ENCODE data around the gene AIFM1. TPM values are rescaled to one million over a fixed set of nuclear protein-coding genes. Genes with fewer than 3 reads are reported as not detected.

AIFM1 gene
- total RNA-seq, 1 donor from 2014 or later, result 30.8 TPM

- H3K27ac Mint-ChIP-seq, result peak overlapping the region; percentile 89
- ATAC-seq (ENCODE audit: low read depth) (no peak), DNase-seq (no peak)
- peaks cover 68% of the 10 kb centered on the region for H3K4me1 Mint-ChIP-seq
- intact Hi-C loops (cut with micrococcal nuclease), result no loop called here
- H3K9me3 Mint-ChIP-seq, result no peaks in the 10 kb centered on the region
- ChIA-PET POLR2A (interaction anchor here (0.6 to 4.3 kb wide), 3 partner anchors 25 to 190 kb away, joined by 3 to 35 read pairs (median 20); no protein-coding TSS in a partner anchor), CTCF (interaction anchor here (4.4 kb wide), 1 partner anchor 27 kb away, joined by 28 read pairs; the partner anchor contains the start of gene ELF4)
- peak overlapping the region; percentile 79 for H3K4me3 Mint-ChIP-seq
- H3K36me3 Mint-ChIP-seq (ENCODE audit: low read depth), result peaks cover 8% of the 10 kb centered on the region
- no peaks in the 10 kb centered on the region for H3K27me3 Mint-ChIP-seq
- no peak for TF ChIP-seq CTCF (IDR thresholded peaks at IDR 0.05)
Measured at GRCh38 chrX:130083107-130083490, 82.5 kb downstream of the AIFM1 start.

GRCh38 chrX:130082244-130083106, 83.2 kb downstream of the AIFM1 start:
- Mint-ChIP-seq H3K36me3 (ENCODE audit: low read depth) (peaks cover 8% of the 10 kb centered on the region), H3K9me3 (no peaks in the 10 kb centered on the region), H3K27ac (peak overlapping the region; percentile 88), H3K4me3 (peak overlapping the region; percentile 79), H3K4me1 (peaks cover 63% of the 10 kb centered on the region), H3K27me3 (no peaks in the 10 kb centered on the region)
- TF ChIP-seq CTCF (IDR thresholded peaks at IDR 0.05), result no peak
- DNase-seq (peak; percentile 31), ATAC-seq (ENCODE audit: low read depth) (peak; percentile 62)
- intact Hi-C loops (cut with micrococcal nuclease), result loop anchor here (1.0 kb wide), 2 partner anchors 27 to 38 kb away; no protein-coding TSS in a partner anchor
- CTCF ChIA-PET, result interaction anchor here (3.7 to 4.4 kb wide), 3 partner anchors 27 to 110 kb away, joined by 28 to 90 read pairs (median 80); partner anchors contain the start of gene ELF4
- POLR2A ChIA-PET, result interaction anchor here (0.6 to 2.7 kb wide), 7 partner anchors 9 to 88 kb away, joined by 3 to 20 read pairs (median 6); partner anchors contain the start of gene AIFM1

GRCh38 chrX:130081421-130082045, 84.1 kb downstream of the AIFM1 start:
- H3K36me3 Mint-ChIP-seq (ENCODE audit: low read depth), result peaks cover 13% of the 10 kb centered on the region
- no peak overlapping the region for H3K4me3 Mint-ChIP-seq
- H3K4me1 Mint-ChIP-seq, result peaks cover 57% of the 10 kb centered on the region
- TF ChIP-seq CTCF (IDR thresholded peaks at IDR 0.05), result no peak
- H3K27ac Mint-ChIP-seq, result peak overlapping the region; percentile 88
- ChIA-PET CTCF (interaction anchor here (1.1 to 4.4 kb wide), 6 partner anchors 16 to 111 kb away, joined by 4 to 90 read pairs (median 20); partner anchors contain the start of gene ELF4), POLR2A (interaction anchor here (0.6 to 2.7 kb wide), 7 partner anchors 10 to 89 kb away, joined by 3 to 20 read pairs (median 4); partner anchors contain the start of gene AIFM1)
- DNase-seq, result no peak
- H3K9me3 Mint-ChIP-seq, result no peaks in the 10 kb centered on the region
- H3K27me3 Mint-ChIP-seq, result no peaks in the 10 kb centered on the region
- ATAC-seq (ENCODE audit: low read depth), result no peak
- intact Hi-C loops (cut with micrococcal nuclease), result loop anchor here (1.0 kb wide), 2 partner anchors 28 to 39 kb away; no protein-coding TSS in a partner anchor

- CTCF ChIA-PET, result interaction anchor here (1.1 to 4.4 kb wide), 7 partner anchors 16 to 161 kb away, joined by 3 to 90 read pairs (median 11); partner anchors contain the start of gene ELF4
Measured at GRCh38 chrX:130080791-130081367, 84.8 kb downstream of the AIFM1 start.

More at GRCh38 chrX:130080791-130081367, 84.8 kb downstream of the AIFM1 start:
- peaks cover 14% of the 10 kb centered on the region for H3K36me3 Mint-ChIP-seq (ENCODE audit: low read depth)
- POLR2A ChIA-PET, result interaction anchor here (0.6 to 2.7 kb wide), 5 partner anchors 28 to 95 kb away, joined by 3 to 20 read pairs (median 4); no protein-coding TSS in a partner anchor
- intact Hi-C loops (cut with micrococcal nuclease), result no loop called here
- ATAC-seq (ENCODE audit: low read depth), result no peak
- no peak for TF ChIP-seq CTCF (IDR thresholded peaks at IDR 0.05)
- H3K9me3 Mint-ChIP-seq, result no peaks in the 10 kb centered on the region
- H3K27ac Mint-ChIP-seq, result no peak overlapping the region
- no peak overlapping the region for H3K4me3 Mint-ChIP-seq
- H3K27me3 Mint-ChIP-seq, result no peaks in the 10 kb centered on the region
- H3K4me1 Mint-ChIP-seq, result peaks cover 51% of the 10 kb centered on the region
- no peak for DNase-seq
